H1 (cell line): ENCODE results near the gene ECEL1.
"Not testable (repeated sequence)": the region's sequence is repeated elsewhere in the genome, so short reads cannot be mapped to it uniquely, and the experiment has no call there.

Source experiments
- CTCF ChIP-seq, 3 experiments: IDR thresholded peaks; 1 replicate in 2 of 3; 2 replicates in 1 of 3; pipeline versions ENCODE4 v1.5.1 to v1.6.1; 2011; ENCODE audit warnings: low read length in 3 of 3, mild to moderate bottlenecking in 3 of 3, inconsistent platforms in 2 of 3, low read depth in 1 of 3, moderate library complexity in 1 of 3; ENCODE audit not compliant: insufficient read depth in 1 of 3; ENCODE audit errors: control extremely low read depth in 1 of 3
- MAX ChIP-seq: IDR thresholded peaks from 2 replicates; pipeline ENCODE4 v1.6.1; 2012; ENCODE audit warnings: inconsistent platforms
- POLR2A ChIP-seq, 2 experiments: IDR thresholded peaks; 1 replicate in 1 of 2; 2 replicates in 1 of 2; pipeline ENCODE4 v1.6.1; 2011; ENCODE audit warnings: low read depth in 2 of 2, low read length in 2 of 2, mild to moderate bottlenecking in 2 of 2; ENCODE audit errors: control extremely low read depth in 1 of 2
- SAP30 ChIP-seq: fragments of 300-600 bp; sonication (generic); IDR thresholded peaks from 2 replicates; pipeline ENCODE4 v1.7.1; 2012; ENCODE audit warnings: low read length, moderate library complexity, mild to moderate bottlenecking, inconsistent platforms; ENCODE audit not compliant: insufficient read depth, insufficient replicate concordance
- SUZ12 ChIP-seq: fragments of 200-600 bp; sonication (generic); IDR thresholded peaks from 2 replicates; pipeline ENCODE4 v1.6.1; 2012; ENCODE audit warnings: mild to moderate bottlenecking, inconsistent platforms, low read length, moderate library complexity, mixed read lengths

- not testable (repeated sequence) for TF ChIP-seq CTCF (IDR thresholded peaks at IDR 0.05; ENCODE audit: control extremely low read depth in 1 of 3, insufficient read depth in 1 of 3, low read depth in 1 of 3, low read length in 3 of 3); MAX; SUZ12; POLR2A (IDR thresholded peaks at IDR 0.05; ENCODE audit: control extremely low read depth in 1 of 2, low read depth in 2 of 2, low read length in 2 of 2); SAP30
Measured at GRCh38 chr2:232532821-232533220, 45.2 kb upstream of the ECEL1 start.
